MCF 10A (cell line): ENCODE data around the gene PI16. TPM values are rescaled to one million over a fixed set of nuclear protein-coding genes. Genes with fewer than 3 reads are reported as not detected.

Experiments used
- BruUV-seq: library from RNA; stranded (reverse); fragments of 400-500 nt; replicated peaks from 2 replicates; lab custom pipeline; 2021; lab: Mats Ljungman, UMichigan
- CTCF ChIA-PET: fragments of 300-600 bp; sonication (Branson Sonifier 250); formaldehyde crosslinking; extraction: SDS; loops from one replicate; lab custom pipeline; 2021; ENCODE audit warnings: antibody characterized with exemption, inconsistent platforms; lab: Yijun Ruan, JAX
- POLR2A ChIA-PET: fragments of 300-600, 350-650 bp; sonication (Branson Sonifier 250); formaldehyde crosslinking; extraction: SDS; loops from one replicate; lab custom pipeline; 2020; ENCODE audit warnings: antibody characterized with exemption, inconsistent platforms; lab: Yijun Ruan, JAX
- DNase-seq: peaks from one replicate; pipeline ENCODE4 v3.0.0-alpha.2; 2018; ENCODE audit not compliant: unreplicated experiment
- H3K27ac Mint-ChIP-seq: one replicate; pipeline ENCODE4 v1.8.0; 2022; ENCODE audit warnings: mild to moderate bottlenecking, low read depth, mixed read lengths; ENCODE audit not compliant: unreplicated experiment
- H3K27me3 Mint-ChIP-seq: one replicate; pipeline ENCODE4 v1.8.0; 2022; ENCODE audit warnings: mixed read lengths; ENCODE audit not compliant: insufficient read depth, unreplicated experiment
- H3K36me3 Mint-ChIP-seq: one replicate; pipeline ENCODE4 v1.8.0; 2022; ENCODE audit warnings: mild to moderate bottlenecking, moderate library complexity, mixed read lengths; ENCODE audit not compliant: insufficient read depth, unreplicated experiment
- H3K4me1 Mint-ChIP-seq: one replicate; pipeline ENCODE4 v1.8.0; 2022; ENCODE audit warnings: mixed read lengths; ENCODE audit not compliant: insufficient read depth, unreplicated experiment
- H3K4me3 Mint-ChIP-seq: one replicate; pipeline ENCODE4 v1.8.0; 2022; ENCODE audit warnings: mild to moderate bottlenecking, moderate library complexity, mixed read lengths; ENCODE audit not compliant: unreplicated experiment
- H3K9me3 Mint-ChIP-seq: one replicate; pipeline ENCODE4 v1.8.0; 2022; ENCODE audit warnings: mixed read lengths; ENCODE audit not compliant: unreplicated experiment
- intact Hi-C: fragments of 100-400 bp; cut with micrococcal nuclease; formaldehyde crosslinking; loops from 2 replicates; pipeline ENCODE4 v1.14.1; 2022
- total RNA-seq: library from RNA; stranded (reverse); gene quantifications from 2 replicates; pipeline ENCODE4 v1.2.3, GENCODE V29; 2022
- TF ChIP-seq, protein P1 (sequence below): fragments of 200-600 bp; IDR thresholded peaks from one replicate; pipeline ENCODE4 v1.8.0; 2022; ENCODE audit warnings: antibody characterized with exemption, mild to moderate bottlenecking; ENCODE audit not compliant: unreplicated experiment

PI16 gene
- total RNA-seq, 1 experiment from 2014 or later = not detected

DNA sequence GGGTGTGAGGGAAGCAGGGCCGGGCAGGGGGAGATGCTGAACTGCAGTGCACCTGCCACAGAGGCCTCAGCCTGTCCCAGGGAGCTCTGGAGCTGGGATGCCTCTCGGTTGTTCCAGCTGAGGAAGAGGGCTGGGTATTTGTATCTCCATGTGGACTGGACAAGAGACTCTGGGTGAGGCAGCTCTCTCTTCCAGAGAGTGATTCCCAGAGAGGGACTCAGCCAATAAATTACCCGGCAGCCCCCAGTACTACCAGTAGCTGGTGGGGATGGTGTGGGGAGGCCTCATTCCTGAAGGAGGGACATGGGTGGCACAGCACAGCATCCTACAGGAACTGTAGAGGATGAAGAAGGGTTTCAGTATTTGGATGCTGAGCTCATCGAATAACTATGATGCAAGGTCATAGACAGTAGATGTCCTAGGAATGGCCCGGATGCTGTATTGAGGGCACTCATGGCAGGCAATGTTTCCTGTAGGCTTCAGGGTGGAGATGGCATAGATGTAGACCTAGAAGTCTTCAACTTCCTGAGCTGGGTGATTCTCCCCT is 52.3 kb downstream of the PI16 start:
- H3K9me3 Mint-ChIP-seq = no peaks in the 10 kb centered on the region
- TF ChIP-seq, protein P1, sequence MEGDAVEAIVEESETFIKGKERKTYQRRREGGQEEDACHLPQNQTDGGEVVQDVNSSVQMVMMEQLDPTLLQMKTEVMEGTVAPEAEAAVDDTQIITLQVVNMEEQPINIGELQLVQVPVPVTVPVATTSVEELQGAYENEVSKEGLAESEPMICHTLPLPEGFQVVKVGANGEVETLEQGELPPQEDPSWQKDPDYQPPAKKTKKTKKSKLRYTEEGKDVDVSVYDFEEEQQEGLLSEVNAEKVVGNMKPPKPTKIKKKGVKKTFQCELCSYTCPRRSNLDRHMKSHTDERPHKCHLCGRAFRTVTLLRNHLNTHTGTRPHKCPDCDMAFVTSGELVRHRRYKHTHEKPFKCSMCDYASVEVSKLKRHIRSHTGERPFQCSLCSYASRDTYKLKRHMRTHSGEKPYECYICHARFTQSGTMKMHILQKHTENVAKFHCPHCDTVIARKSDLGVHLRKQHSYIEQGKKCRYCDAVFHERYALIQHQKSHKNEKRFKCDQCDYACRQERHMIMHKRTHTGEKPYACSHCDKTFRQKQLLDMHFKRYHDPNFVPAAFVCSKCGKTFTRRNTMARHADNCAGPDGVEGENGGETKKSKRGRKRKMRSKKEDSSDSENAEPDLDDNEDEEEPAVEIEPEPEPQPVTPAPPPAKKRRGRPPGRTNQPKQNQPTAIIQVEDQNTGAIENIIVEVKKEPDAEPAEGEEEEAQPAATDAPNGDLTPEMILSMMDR = no peak
- intact Hi-C loops = no loop called here
- DNase-seq = no peak
- BruUV-seq = no TSS peak
- no peaks in the 10 kb centered on the region for H3K36me3 Mint-ChIP-seq
- ChIA-PET CTCF (interaction anchor here (0.5 to 3.1 kb wide), 6 partner anchors 11 to 382 kb away, joined by 3 to 19 read pairs (median 3); no protein-coding TSS in a partner anchor), POLR2A (interaction anchor here (0.6 to 1.2 kb wide), 6 partner anchors 13 to 180 kb away, joined by 3 to 5 read pairs (median 3); partner anchors contain the start of genes MTCH1 and PPIL1)
- peaks cover 9% of the 10 kb centered on the region for H3K27me3 Mint-ChIP-seq
- no peak overlapping the region for H3K27ac Mint-ChIP-seq
- H3K4me3 Mint-ChIP-seq = no peak overlapping the region
- H3K4me1 Mint-ChIP-seq = no peaks in the 10 kb centered on the region

DNA sequence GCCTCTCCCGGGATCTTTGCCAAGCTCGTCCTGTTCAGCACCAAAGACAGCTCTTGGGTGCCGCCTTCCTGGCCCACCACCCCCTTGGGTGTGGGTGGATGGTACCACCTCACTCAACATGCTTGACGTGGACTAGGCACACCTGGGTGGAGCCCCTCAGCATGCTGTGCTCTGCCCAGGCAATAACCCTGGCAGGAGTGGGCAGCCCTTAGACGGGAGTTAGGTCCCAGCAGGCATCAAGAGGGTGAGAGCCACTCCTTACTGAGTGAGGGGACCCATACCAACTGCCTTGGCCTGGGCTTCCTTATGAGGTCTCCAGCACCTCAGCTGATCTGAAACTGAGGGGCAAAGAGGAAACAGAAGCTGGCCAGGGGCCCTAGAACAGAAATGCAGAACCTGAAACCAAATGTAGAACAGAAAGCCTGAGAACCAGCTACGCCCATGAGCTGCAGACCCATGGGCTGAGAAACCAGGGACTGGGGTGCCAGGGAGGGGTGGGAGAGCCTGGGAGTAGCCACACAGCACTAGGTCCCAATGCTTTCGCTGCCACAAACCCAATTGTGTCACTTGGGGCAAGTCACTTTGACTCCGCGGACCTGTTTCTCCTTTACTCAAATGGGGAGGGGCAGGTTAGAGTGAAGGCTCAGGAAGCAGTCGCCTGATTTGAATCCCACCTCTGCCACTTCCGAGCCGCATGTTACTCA is 53.0 kb downstream of the PI16 start:
- CTCF ChIA-PET = interaction anchor here (0.5 to 3.1 kb wide), 5 partner anchors 10 to 382 kb away, joined by 3 to 19 read pairs (median 3); no protein-coding TSS in a partner anchor
- intact Hi-C loops = no loop called here
- Mint-ChIP-seq H3K4me1 (no peaks in the 10 kb centered on the region), H3K36me3 (no peaks in the 10 kb centered on the region), H3K27me3 (peaks cover 3% of the 10 kb centered on the region), H3K9me3 (no peaks in the 10 kb centered on the region), H3K4me3 (no peak overlapping the region), H3K27ac (no peak overlapping the region)
- TF ChIP-seq, protein P1 = no peak
- POLR2A ChIA-PET = interaction anchor here (0.9 to 1.2 kb wide), 4 partner anchors 14 to 180 kb away, joined by 3 to 5 read pairs (median 3); partner anchors contain the start of gene MTCH1
- DNase-seq = no peak
- no TSS peak for BruUV-seq

DNA sequence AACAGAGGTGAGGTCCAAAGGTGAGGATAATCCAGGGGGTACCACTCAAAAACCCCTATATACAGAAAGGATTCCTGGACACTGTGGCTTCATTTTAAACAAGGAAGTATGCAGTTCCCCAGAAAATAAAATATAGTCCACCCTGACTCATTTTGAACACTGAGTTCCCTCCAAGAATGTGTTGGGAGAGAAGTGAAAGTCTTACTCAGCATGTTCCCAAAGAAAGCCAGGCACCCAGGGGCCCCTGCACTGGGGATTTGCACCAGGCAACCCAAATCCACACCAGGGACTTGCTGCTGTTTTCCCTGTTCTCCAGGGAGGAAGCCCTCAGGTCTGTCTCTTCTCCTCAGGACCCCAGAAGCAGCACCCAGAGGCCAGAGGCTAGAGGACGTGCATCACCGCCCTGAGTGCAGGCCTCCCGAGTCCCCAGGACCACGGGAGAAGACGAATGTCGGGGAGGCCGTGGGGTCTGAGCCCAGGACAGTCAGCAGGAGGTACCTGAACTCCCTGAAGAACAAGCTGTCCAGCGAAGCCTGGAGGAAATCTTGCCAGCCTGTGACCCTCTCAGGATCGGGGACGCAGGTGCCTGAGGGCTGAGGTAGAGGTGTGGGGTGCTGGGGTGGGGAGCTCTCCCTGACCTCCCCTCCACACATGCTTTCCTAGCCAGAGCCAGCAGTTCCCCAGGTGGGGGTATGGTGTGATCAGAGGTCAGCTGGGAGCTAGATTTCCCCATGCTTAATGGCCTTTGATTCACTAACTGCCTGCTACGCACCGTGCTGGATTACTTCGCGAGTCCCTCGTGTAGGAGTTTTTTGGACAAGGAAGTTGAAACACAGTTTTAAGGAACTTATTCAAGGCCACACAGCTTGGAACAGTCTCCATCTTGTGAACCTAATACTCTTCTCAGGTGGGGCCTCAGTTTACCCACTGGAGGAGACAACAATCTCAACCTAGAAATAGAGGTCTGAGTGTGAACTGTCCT is 54.2 kb downstream of the PI16 start:
- H3K4me1 Mint-ChIP-seq = no peaks in the 10 kb centered on the region
- H3K9me3 Mint-ChIP-seq = no peaks in the 10 kb centered on the region
- intact Hi-C loops = no loop called here
- no peak for DNase-seq
- no peaks in the 10 kb centered on the region for H3K36me3 Mint-ChIP-seq
- POLR2A ChIA-PET = no interaction called here
- CTCF ChIA-PET = interaction anchor here (3.1 kb wide), 1 partner anchor 9 kb away, joined by 19 read pairs; no protein-coding TSS in a partner anchor
- no peaks in the 10 kb centered on the region for H3K27me3 Mint-ChIP-seq
- H3K27ac Mint-ChIP-seq = no peak overlapping the region
- TF ChIP-seq, protein P1 = no peak
- BruUV-seq = no TSS peak
- H3K4me3 Mint-ChIP-seq = no peak overlapping the region
